CD14-positive monocyte (primary cell): Measurements from ENCODE around the gene ABCB4. TPM values are rescaled to one million over a fixed set of nuclear protein-coding genes. Genes with fewer than 3 reads are reported as not detected.

Source experiments
- DNase-seq, 3 donors: peaks; one replicate each; pipeline ENCODE4 v3.0.0-alpha.2; 2011 to 2022
- H2AFZ ChIP-seq: 2 replicates; pipeline ENCODE4 v1.6.0; 2012; ENCODE audit warnings: mild to moderate bottlenecking, low read depth, low read length, inconsistent platforms; ENCODE audit not compliant: insufficient read depth, poor library complexity, severe bottlenecking
- H3K27ac ChIP-seq, 2 donors: 1 replicate in 1 of 2; 2 replicates in 1 of 2; pipeline ENCODE4 v1.5.1; 2012 to 2013; ENCODE audit warnings: low read length in 2 of 2, control low read depth in 1 of 2, inconsistent platforms in 1 of 2, low read depth in 1 of 2, mild to moderate bottlenecking in 1 of 2
- H3K27me3 ChIP-seq, 2 donors: one replicate each; pipeline versions ENCODE4 v1.6.0 to v1.6.1; 2011 to 2013; ENCODE audit warnings: low read length in 2 of 2; ENCODE audit not compliant: control insufficient read depth in 2 of 2, insufficient read depth in 2 of 2
- H3K36me3 ChIP-seq, 2 donors: replicated peaks in 1 of 2; 1 replicate in 1 of 2; 2 replicates in 1 of 2; pipeline versions ENCODE4 v1.5.1 to v1.6.1; 2012 to 2013; ENCODE audit warnings: low read length in 2 of 2, control low read depth in 1 of 2, inconsistent platforms in 1 of 2, mild to moderate bottlenecking in 1 of 2; ENCODE audit not compliant: insufficient read depth in 2 of 2, control insufficient read depth in 1 of 2
- H3K4me1 ChIP-seq, 2 donors: 1 replicate in 1 of 2; 2 replicates in 1 of 2; pipeline versions ENCODE4 v1.5.1 to v1.6.1; 2012 to 2013; ENCODE audit warnings: low read length in 2 of 2, control low read depth in 1 of 2, inconsistent platforms in 1 of 2, mild to moderate bottlenecking in 1 of 2, moderate library complexity in 1 of 2; ENCODE audit not compliant: insufficient read depth in 2 of 2, control insufficient read depth in 1 of 2
- H3K4me2 ChIP-seq: replicated peaks from 2 replicates; pipeline ENCODE3; 2012; ENCODE audit warnings: low read length, moderate library complexity, mild to moderate bottlenecking; ENCODE audit not compliant: poor library complexity, severe bottlenecking; ENCODE audit errors: extremely low read depth
- H3K4me3 ChIP-seq, 3 experiments: fragments of 200-600 bp in 1 of 3; sonication (generic) in 1 of 3; replicated peaks in 1 of 3; 1 replicate in 2 of 3; 2 replicates in 1 of 3; pipeline ENCODE4 v1.5.1; 2011 to 2013; ENCODE audit warnings: low read length in 3 of 3, mild to moderate bottlenecking in 3 of 3, control low read depth in 2 of 3, low read depth in 2 of 3, inconsistent platforms in 1 of 3, moderate library complexity in 1 of 3
- H3K79me2 ChIP-seq: 2 replicates; pipeline ENCODE4 v1.6.0; 2012; ENCODE audit warnings: mild to moderate bottlenecking, control low read depth, inconsistent platforms, low read length, moderate library complexity; ENCODE audit not compliant: insufficient read depth
- H3K9ac ChIP-seq: 2 replicates; pipeline ENCODE4 v1.6.0; 2017; ENCODE audit warnings: low read length, mild to moderate bottlenecking; ENCODE audit not compliant: insufficient read depth, poor library complexity, severe bottlenecking
- H3K9me3 ChIP-seq, 2 donors: replicated peaks in 1 of 2; 1 replicate in 1 of 2; 2 replicates in 1 of 2; pipeline versions ENCODE4 v1.5.1 to v1.6.1; 2012 to 2013; ENCODE audit warnings: low read length in 2 of 2, control low read depth in 1 of 2; ENCODE audit not compliant: control insufficient read depth in 1 of 2, insufficient read depth in 1 of 2
- H4K20me1 ChIP-seq: 2 replicates; pipeline ENCODE4 v1.6.0; 2012; ENCODE audit warnings: mild to moderate bottlenecking, low read length, control low read depth, moderate library complexity; ENCODE audit not compliant: insufficient read depth
- H3K27ac Mint-ChIP-seq, 7 donors: one replicate each; pipeline ENCODE4 v1.8.0; 2020; ENCODE audit warnings: mild to moderate bottlenecking in 7 of 7, mixed read lengths in 7 of 7, moderate library complexity in 6 of 7, inconsistent platforms in 2 of 7
- H3K27me3 Mint-ChIP-seq, 3 donors: one replicate each; pipeline ENCODE4 v1.8.0; 2021 to 2022; ENCODE audit warnings: low read depth in 3 of 3, mild to moderate bottlenecking in 3 of 3, mixed read lengths in 3 of 3, moderate library complexity in 3 of 3, inconsistent platforms in 1 of 3
- H3K36me3 Mint-ChIP-seq, 2 donors: one replicate each; pipeline ENCODE4 v1.8.0; 2020; ENCODE audit warnings: mixed read lengths in 2 of 2, inconsistent platforms in 1 of 2, mild to moderate bottlenecking in 1 of 2
- H3K4me1 Mint-ChIP-seq: one replicate; pipeline ENCODE4 v1.8.0; 2020; ENCODE audit warnings: mild to moderate bottlenecking, mixed read lengths
- H3K4me3 Mint-ChIP-seq, 2 donors: one replicate each; pipeline ENCODE4 v1.8.0; 2020; ENCODE audit warnings: mild to moderate bottlenecking in 2 of 2, mixed read lengths in 2 of 2, moderate library complexity in 1 of 2
- H3K9me3 Mint-ChIP-seq, 7 donors: one replicate each; pipeline ENCODE4 v1.8.0; 2020 to 2022; ENCODE audit warnings: mixed read lengths in 7 of 7, mild to moderate bottlenecking in 6 of 7, moderate library complexity in 6 of 7, inconsistent platforms in 2 of 7
- CTCF ChIP-seq: fragments of 200-600 bp; IDR thresholded peaks from one replicate; pipeline ENCODE4 v1.8.0; 2022; ENCODE audit warnings: antibody characterized with exemption, mild to moderate bottlenecking
- WGBS: methylation state at CpG from one replicate; pipeline ENCODE4 v1.1.5; 2013; ENCODE audit warnings: missing lambda C conversion rate; ENCODE audit not compliant: insufficient coverage; 5-methylcytosine and 5-hydroxymethylcytosine counted together
- intact Hi-C, 2 donors: fragments of 100-400 bp; cut with micrococcal nuclease; formaldehyde crosslinking; loops; one replicate each; pipeline versions ENCODE4 v1.15.0 to v1.15.1; 2023
- polyA plus RNA-seq, 3 donors: library from polyadenylated mRNA; depleted of rRNA in 1 of 3; unstranded in 2 of 3; stranded (reverse) in 1 of 3; fragments of 300-500 nt in 2 of 3; fragments of >200 nt in 1 of 3; fragmentation: Illumina TruSeq in 2 of 3; gene quantifications; 1 replicate in 2 of 3; 2 replicates in 1 of 3; pipeline ENCODE4 v1.2.3, GENCODE V29; 2012 to 2021

The ABCB4 gene
- polyA plus RNA-seq, 3 donors, result 0.09 TPM; not detected in 2

GRCh38 chr7:87356448-87356847 is 119.0 kb downstream of the ABCB4 start:
- Mint-ChIP-seq H3K36me3 (peaks cover 23 to 30% of the 10 kb centered on the region in 2 donors), H3K4me3 (no peak overlapping the region), H3K27me3 (peaks cover 0 to 2% (median 0%) of the 10 kb centered on the region in 3 donors), H3K9me3 (peaks cover 15 to 35% (median 30%) of the 10 kb centered on the region in 7 donors), H3K27ac (no peak overlapping the region), H3K4me1 (no peaks in the 10 kb centered on the region)
- no peak for DNase-seq
- no peak overlapping the region for H3K4me3 ChIP-seq
- H3K27me3 ChIP-seq, result no peaks in the 10 kb centered on the region
- WGBS, result 88% methylated on average over 1 of the region's 1 CpG
- H3K9me3 ChIP-seq, result peaks cover 26 to 28% of the 10 kb centered on the region in 2 donors
- no peak for TF ChIP-seq CTCF
- no peaks in the 10 kb centered on the region for H4K20me1 ChIP-seq
- no peak overlapping the region for H3K9ac ChIP-seq
- peaks cover 0 to 22% of the 10 kb centered on the region in 2 donors for H3K36me3 ChIP-seq
- H3K79me2 ChIP-seq, result no peaks in the 10 kb centered on the region
- no peaks in the 10 kb centered on the region for H3K4me1 ChIP-seq
- H3K27ac ChIP-seq, result no peak overlapping the region
- no peak overlapping the region for H2AFZ ChIP-seq
- intact Hi-C loops, result no loop called here
- H3K4me2 ChIP-seq, result no peak overlapping the region

- Histone ChIP-seq H3K9me3 (peaks cover 26 to 28% of the 10 kb centered on the region in 2 donors), H3K4me3 (no peak overlapping the region), H3K27ac (no peak overlapping the region), H2AFZ (no peak overlapping the region), H4K20me1 (no peaks in the 10 kb centered on the region), H3K4me2 (no peak overlapping the region), H3K27me3 (no peaks in the 10 kb centered on the region), H3K36me3 (peaks cover under 1 to 36% of the 10 kb centered on the region in 2 donors), H3K4me1 (no peaks in the 10 kb centered on the region), H3K79me2 (no peaks in the 10 kb centered on the region), H3K9ac (no peak overlapping the region)
- Mint-ChIP-seq H3K4me1 (no peaks in the 10 kb centered on the region), H3K9me3 (peaks cover 15 to 40% (median 31%) of the 10 kb centered on the region in 7 donors), H3K27ac (no peak overlapping the region), H3K4me3 (no peak overlapping the region), H3K36me3 (peaks cover 29 to 42% of the 10 kb centered on the region in 2 donors), H3K27me3 (peaks cover 0 to 2% (median 0%) of the 10 kb centered on the region in 3 donors)
- DNase-seq, result no peak
- intact Hi-C loops, result no loop called here
- 100% methylated on average over 1 of the region's 3 CpGs for WGBS
- TF ChIP-seq CTCF, result no peak
These were observed 120.7 kb downstream of the ABCB4 start for GRCh38 chr7:87354749-87355148.

Other genes with a start within 250 kb of the ABCB4 start
- gene CROT, start 130.0 kb downstream of the ABCB4 start, polyA plus RNA-seq, result 1 to 10 TPM; 1.1 to 2.2 (median 1.4) TPM
- gene ABCB1, start 125.2 kb upstream of the ABCB4 start, polyA plus RNA-seq, result under 1 TPM in 1 of 3 donors, not detected in 2; 0.24 TPM
- gene RUNDC3B, start 152.7 kb upstream of the ABCB4 start, polyA plus RNA-seq, result not detected